HG02642 (cell line): ENCODE results near the gene CPLANE2.
A peak's percentile ranks its signal among the peaks of the same experiment; 100 is the strongest.
"Not testable (repeated sequence)": the region's sequence is repeated elsewhere in the genome, so short reads cannot be mapped to it uniquely, and the experiment has no call there.

Experiments
- ATAC-seq: cut with Tn5 transposase; IDR thresholded peaks from one replicate; pipeline ENCODE4 v1.9.1; 2021; ENCODE audit warnings: mild to moderate bottlenecking; ENCODE audit not compliant: unreplicated experiment, poor library complexity

Gene CPLANE2

DNA sequence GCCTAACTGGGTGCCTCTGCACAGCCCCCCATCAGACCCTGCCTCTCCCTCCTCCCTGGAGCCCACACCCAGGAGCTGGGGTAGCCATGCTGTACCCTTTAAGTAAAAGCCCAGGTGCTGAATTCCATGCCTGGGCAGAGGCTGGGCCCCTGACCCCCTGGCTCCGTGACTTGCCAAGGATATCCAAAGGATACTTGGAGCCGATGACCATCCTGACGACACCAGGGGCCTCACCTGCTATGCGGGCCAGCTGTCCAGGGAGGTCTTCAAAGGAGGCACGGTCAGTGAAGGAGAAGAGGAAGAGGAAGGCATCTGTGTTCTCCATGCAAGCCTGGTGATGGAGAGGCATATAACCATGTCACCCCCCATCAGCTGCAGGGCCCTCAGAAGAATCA is 4.7 kb downstream of the CPLANE2 start:
- ATAC-seq: no peak

- ATAC-seq: no peak
Observed at GRCh38 chr1:16231331-16232315, 5.4 kb downstream of the CPLANE2 start.

- ATAC-seq: no peak
Observed at GRCh38 chr1:16230744-16231143, 6.2 kb downstream of the CPLANE2 start.

GRCh38 chr1:16229976-16230740 is 6.8 kb downstream of the CPLANE2 start:
- no peak for ATAC-seq

- ATAC-seq: no peak
Observed at GRCh38 chr1:16226490-16227179, 10.3 kb downstream of the CPLANE2 start.

- no peak for ATAC-seq
Observed at GRCh38 chr1:16226129-16226489, 10.9 kb downstream of the CPLANE2 start.

GRCh38 chr1:16224472-16224871 is 12.5 kb downstream of the CPLANE2 start:
- ATAC-seq: no peak

GRCh38 chr1:16222716-16223115 is 14.3 kb downstream of the CPLANE2 start:
- ATAC-seq: not testable (repeated sequence)

DNA sequence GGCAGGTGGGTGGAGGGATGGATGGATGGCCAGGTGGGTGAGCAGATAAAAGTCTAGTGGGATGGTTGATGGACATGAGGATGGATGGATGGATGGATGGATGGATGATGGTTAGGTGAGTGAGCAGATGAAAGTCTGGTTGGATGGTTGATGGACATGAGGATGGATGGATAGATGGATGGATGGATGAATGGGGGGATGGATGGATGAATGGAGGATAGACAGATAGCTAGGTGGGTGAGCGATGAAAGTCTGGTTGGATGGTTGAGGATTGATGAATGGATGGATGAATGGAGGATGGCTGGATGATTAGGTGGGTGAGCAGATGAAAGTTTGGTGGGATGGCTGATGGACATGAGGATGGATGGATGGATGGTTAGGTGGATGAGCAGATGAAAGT is 15.5 kb downstream of the CPLANE2 start:
- no peak for ATAC-seq

DNA sequence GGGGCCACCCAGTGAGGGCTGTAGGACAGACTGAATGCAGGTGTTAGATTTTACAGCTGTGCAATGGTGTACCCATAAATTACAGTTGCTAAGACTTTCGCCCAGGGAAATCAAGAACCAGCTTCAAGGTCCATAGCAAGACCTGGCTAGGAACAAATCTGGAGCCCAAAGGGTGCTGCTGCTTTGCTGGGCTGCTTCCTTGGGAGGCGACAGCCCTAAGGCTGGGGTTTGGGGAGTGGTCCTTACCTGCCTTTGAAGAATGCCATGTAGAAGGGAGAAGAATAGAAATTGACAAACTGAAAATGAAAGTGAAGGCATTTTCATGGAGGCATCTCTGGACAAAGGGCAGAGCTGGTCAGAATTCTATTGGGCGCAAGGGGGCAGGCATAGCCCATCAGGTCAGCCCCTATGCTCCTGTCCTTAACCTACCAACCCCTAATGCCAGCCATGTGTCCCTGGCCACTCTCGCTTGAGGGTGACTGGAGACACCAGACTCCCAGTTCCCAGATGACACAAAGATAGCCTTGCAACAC is 16.9 kb downstream of the CPLANE2 start:
- ATAC-seq: no peak

GRCh38 chr1:16218674-16219071 is 18.3 kb downstream of the CPLANE2 start:
- ATAC-seq: no peak

DNA sequence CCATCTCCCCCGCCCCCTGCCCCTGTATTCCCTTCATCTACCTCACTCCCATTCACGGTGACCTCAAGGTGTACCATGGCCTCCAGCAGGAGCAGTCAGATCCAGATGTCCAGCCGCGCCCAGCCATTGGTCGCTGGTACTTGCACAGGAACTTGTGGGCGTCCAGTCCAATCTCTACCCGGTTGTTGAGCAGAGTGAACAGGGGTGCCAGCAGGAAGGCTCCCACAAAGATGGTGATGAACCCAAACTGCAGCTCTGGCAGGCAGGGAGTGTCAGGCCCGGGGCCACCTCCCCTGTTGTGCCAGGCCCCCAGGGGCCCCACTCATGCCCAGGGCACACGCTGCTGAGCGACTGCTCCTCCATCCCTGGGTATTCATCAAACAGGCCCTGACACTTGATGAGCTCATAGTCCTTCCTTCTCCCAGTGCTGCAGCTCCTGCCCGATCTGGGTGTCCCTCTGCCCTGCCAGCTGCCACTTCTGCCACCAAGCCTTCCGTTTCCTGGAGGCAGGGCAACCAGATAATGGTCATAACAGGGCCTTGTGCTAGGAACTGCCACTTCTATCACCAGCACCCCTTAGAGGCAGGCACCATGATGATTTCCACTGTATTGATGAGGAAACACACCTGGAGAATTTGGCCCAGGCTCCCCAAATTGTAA is 18.8 kb downstream of the CPLANE2 start:
- ATAC-seq: no peak

GRCh38 chr1:16217061-16217785 is 19.8 kb downstream of the CPLANE2 start:
- peak; percentile 92 for ATAC-seq

DNA sequence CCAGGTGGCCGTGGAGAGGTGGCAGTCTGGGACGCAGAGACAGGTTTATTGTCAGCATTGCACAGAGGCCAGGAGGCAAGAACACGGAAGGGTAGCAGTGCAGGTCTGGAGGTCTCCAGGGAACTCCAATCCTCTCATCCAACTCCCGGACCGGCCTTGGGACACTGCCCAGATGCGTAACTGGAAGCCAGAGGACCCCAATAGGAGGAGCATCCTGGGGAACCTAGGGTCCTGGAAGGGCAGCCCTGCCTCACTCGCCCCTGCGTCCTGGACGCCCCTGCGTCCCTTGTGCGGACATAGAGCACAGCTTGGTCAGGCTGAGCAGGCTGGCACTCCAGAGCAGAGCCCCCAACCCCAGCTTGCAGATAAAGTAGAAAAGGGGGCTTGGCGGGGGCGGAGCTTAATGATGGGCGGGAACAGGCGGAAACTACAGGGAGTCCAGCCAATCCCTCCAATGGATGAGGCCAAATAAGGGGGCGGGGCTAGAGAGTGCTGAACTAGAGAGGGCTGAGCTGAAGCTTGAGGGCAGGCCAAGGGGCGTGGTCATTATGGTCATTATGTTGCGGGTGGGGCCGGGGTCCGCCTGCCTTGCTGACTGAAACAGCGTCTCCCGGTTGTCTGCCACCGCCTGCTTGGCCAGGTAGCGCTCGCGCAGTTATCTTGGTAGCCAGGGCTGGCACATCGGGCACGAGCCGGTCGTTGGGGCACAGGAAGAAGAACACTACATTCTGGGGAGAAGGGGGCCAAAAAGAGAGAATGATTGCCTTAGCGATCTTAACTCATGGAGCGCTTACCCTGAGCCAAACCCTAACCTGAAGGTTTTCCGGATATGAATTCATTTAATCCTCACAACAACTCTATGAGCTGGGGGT is 20.9 kb downstream of the CPLANE2 start:
- ATAC-seq: no peak

- not testable (repeated sequence) for ATAC-seq
Observed at GRCh38 chr1:16215240-16215639, 21.7 kb downstream of the CPLANE2 start.

- not testable (repeated sequence) for ATAC-seq
Observed at GRCh38 chr1:16213544-16213943, 23.4 kb downstream of the CPLANE2 start.

DNA sequence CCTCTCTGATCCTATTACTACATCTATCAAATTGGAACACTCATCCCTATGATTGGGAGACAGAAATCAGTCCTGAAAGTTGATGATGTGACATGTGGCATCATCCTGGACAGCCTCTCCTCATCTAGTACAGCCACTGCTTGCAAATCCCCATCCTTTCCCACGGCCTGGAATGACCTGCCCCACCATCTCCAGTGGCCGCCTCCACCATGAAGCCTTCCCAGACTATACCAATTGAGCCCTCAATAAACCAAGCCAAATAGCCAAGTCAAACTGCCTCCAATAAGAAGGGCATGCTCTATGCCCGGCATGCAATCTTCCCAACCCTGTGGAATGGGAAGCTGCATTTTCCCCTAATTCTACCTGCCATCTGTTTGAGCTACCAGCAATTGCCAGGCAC is 24.0 kb downstream of the CPLANE2 start:
- ATAC-seq: no peak

- no peak for ATAC-seq
Observed at GRCh38 chr1:16212251-16212961, 24.6 kb downstream of the CPLANE2 start, which contains the start of gene ARHGEF19. TSS of gene ARHGEF19 (minus strand) at chr1:16212652. CDS start at chr1:16209054, 3,598 bp downstream.
